Measurements from ENCODE around the gene PPDPF. TPM values are rescaled to one million over a fixed set of nuclear protein-coding genes. Genes with fewer than 3 reads are reported as not detected.

PPDPF gene
- total RNA-seq, 1 experiment from 2014 or later = 634 TPM

- Mint-ChIP-seq H3K36me3 (ENCODE audit: insufficient read depth, unreplicated experiment) (peaks cover 25% of the 10 kb centered on the region), H3K27me3 (ENCODE audit: insufficient read depth, unreplicated experiment) (no peaks in the 10 kb centered on the region), H3K4me1 (ENCODE audit: low read depth, unreplicated experiment) (no peaks in the 10 kb centered on the region), H3K27ac (ENCODE audit: unreplicated experiment) (no peak overlapping the region), H3K9me3 (ENCODE audit: unreplicated experiment) (no peaks in the 10 kb centered on the region), H3K4me3 (ENCODE audit: unreplicated experiment) (no peak overlapping the region)
- BruUV-seq (replicated peaks) = TSS peak; percentile 16
- H3K36me3 ChIP-seq (ENCODE audit: control insufficient read depth, insufficient read depth, low read length) = no peaks in the 10 kb centered on the region
- H3K9me3 ChIP-seq = peaks cover 5% of the 10 kb centered on the region; the same call in 1 of the 2 replicates
- no peaks in the 10 kb centered on the region for H3K27me3 ChIP-seq (replicated peaks; ENCODE audit: control insufficient read depth, insufficient read depth, low read length)
- TF ChIP-seq CTCF (IDR thresholded peaks at IDR 0.05; ENCODE audit: insufficient read depth in 1 of 2, low read depth in 1 of 2, low read length in 1 of 2, severe bottlenecking in 1 of 2, unreplicated experiment in 1 of 2) = no peak
- intact Hi-C loops (cut with micrococcal nuclease; ENCODE audit: unreplicated experiment) = no loop called here
- ChIA-PET POLR2A (no interaction called here), CTCF (interaction anchor here (0.6 kb wide), 2 partner anchors 22 to 133 kb away, joined by 3 to 6 read pairs; no protein-coding TSS in a partner anchor)
- H3K4me1 ChIP-seq = no peaks in the 10 kb centered on the region; the same call in 1 of the 2 replicates
- no peak for DNase-seq
- no peak overlapping the region for H3K4me3 ChIP-seq (ENCODE audit: low read depth, low read length)
Measured at GRCh38 chr20:63560856-63561609, 40.5 kb downstream of the PPDPF start.

GRCh38 chr20:63561624-63562396 lies 41.2 kb downstream of the PPDPF start:
- no peak for TF ChIP-seq CTCF (IDR thresholded peaks at IDR 0.05; ENCODE audit: insufficient read depth in 1 of 2, low read depth in 1 of 2, low read length in 1 of 2, severe bottlenecking in 1 of 2, unreplicated experiment in 1 of 2)
- no peaks in the 10 kb centered on the region for H3K27me3 Mint-ChIP-seq (ENCODE audit: insufficient read depth, unreplicated experiment)
- no peaks in the 10 kb centered on the region; the same call in 1 of the 2 replicates for H3K4me1 ChIP-seq
- DNase-seq = no peak
- CTCF ChIA-PET = interaction anchor here (0.6 to 1.4 kb wide), 2 partner anchors 22 to 80 kb away, joined by 3 read pairs; no protein-coding TSS in a partner anchor
- H3K9me3 ChIP-seq = peaks cover 5% of the 10 kb centered on the region; the same call in 1 of the 2 replicates
- no peak overlapping the region for H3K27ac Mint-ChIP-seq (ENCODE audit: unreplicated experiment)
- intact Hi-C loops (cut with micrococcal nuclease; ENCODE audit: unreplicated experiment) = no loop called here
- H3K4me3 ChIP-seq (ENCODE audit: low read depth, low read length) = no peak overlapping the region
- POLR2A ChIA-PET = interaction anchor here (0.5 to 0.9 kb wide), 2 partner anchors 11 to 30 kb away, joined by 3 read pairs; no protein-coding TSS in a partner anchor
- H3K27me3 ChIP-seq (replicated peaks; ENCODE audit: control insufficient read depth, insufficient read depth, low read length) = no peaks in the 10 kb centered on the region
- no peaks in the 10 kb centered on the region for H3K9me3 Mint-ChIP-seq (ENCODE audit: unreplicated experiment)
- no peaks in the 10 kb centered on the region for H3K36me3 ChIP-seq (ENCODE audit: control insufficient read depth, insufficient read depth, low read length)
- no peaks in the 10 kb centered on the region for H3K4me1 Mint-ChIP-seq (ENCODE audit: low read depth, unreplicated experiment)
- peaks cover 22% of the 10 kb centered on the region for H3K36me3 Mint-ChIP-seq (ENCODE audit: insufficient read depth, unreplicated experiment)
- H3K4me3 Mint-ChIP-seq (ENCODE audit: unreplicated experiment) = no peak overlapping the region
- no TSS peak for BruUV-seq (replicated peaks)
